ENCODE data around the gene ST3GAL5. TPM values are rescaled to one million over a fixed set of nuclear protein-coding genes. Genes with fewer than 3 reads are reported as not detected.
"Not testable (repeated sequence)": the region's sequence is repeated elsewhere in the genome, so short reads cannot be mapped to it uniquely, and the experiment has no call there.

Gene ST3GAL5
- total RNA-seq, result 18.2 TPM

DNA sequence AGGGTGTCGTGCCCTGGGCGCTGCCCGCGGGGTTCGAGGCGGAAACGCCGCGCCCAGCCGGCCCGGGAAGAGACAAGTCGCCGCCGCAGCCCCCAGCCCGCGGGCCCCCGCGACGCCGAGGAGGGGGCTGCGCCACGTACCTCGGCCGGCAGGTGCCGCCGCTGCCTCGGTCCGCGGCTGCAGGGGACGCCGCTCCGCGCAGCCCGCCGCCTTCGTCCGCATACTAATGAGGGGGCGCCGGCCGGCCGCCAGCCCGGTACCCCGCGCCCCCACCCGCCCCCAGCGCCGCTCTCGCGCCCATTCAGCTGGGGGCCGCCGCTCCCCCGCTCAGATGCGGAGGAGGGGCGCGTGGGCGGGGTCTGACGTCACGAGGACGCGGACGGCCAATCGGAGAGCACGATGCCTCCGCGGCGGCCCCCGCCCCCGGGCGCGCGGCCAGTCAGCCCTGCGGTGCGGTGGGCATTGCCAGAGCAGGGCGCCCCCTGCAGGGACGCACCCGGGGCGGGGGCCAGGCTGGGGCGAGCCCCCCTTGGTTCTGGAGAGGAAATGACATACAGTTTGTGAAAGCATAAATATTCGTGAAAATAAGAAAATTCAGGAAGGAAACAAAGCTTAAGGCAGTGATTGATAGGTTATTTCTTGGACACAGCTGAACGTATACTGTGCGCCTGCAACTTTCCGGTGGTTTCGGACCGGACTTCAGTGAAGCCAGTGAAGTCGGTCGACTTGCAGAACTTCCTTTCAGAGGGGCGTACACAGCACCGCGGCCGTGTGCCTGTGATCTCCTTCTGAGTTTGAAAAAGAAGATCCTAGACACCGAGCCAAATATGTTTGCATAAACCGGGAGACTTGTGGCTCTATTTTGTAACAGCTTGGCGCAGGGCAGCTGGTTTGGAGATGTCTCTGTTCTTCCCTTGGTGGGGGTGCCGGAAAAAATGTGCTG lies at the start of gene ST3GAL5:
Gene ST3GAL5, minus strand, starts transcription at position 307 of the 943 bp plus-strand sequence. Its CDS starts 85 bp downstream, at position 222.
- DNase-seq, result peak; percentile 95

DNA sequence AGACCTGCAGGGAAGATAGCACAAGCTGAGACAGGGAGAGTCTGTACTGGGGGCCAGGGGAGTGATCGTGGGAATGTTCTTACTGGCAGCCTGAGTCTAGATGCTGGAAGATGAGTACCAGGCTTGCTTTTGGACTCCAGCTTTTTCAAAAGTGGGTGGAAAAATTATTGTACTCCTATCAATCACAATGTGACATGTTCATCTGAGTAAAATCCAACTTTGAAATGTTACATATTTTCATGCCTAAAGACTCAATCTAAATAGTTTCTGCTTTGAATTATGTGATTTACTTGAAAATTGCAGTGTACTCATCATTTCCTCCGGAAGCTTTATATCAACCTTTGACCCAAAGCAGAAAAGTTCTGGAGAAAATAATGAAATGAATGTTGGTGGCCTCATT lies 49.7 kb upstream of the ST3GAL5 start:
- DNase-seq, result no peak

DNA sequence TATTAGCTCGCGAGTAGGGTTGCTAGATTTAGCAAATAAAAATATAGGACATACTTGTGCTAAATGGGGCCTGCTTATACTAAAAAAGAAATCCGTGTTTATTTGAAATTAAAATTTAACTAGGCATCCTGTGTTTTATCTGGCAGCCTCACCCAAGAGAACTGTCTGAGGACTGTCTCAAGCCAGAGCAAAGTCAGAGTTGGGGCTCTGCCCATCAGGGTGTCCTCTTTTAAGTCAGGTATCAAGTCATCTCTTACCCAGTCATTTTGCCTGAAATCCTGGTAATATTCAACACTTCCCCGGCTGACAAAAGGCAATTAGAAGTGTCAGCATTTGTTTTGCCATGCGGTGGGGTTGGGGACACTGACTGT lies 48.3 kb upstream of the ST3GAL5 start:
- DNase-seq, result no peak

DNA sequence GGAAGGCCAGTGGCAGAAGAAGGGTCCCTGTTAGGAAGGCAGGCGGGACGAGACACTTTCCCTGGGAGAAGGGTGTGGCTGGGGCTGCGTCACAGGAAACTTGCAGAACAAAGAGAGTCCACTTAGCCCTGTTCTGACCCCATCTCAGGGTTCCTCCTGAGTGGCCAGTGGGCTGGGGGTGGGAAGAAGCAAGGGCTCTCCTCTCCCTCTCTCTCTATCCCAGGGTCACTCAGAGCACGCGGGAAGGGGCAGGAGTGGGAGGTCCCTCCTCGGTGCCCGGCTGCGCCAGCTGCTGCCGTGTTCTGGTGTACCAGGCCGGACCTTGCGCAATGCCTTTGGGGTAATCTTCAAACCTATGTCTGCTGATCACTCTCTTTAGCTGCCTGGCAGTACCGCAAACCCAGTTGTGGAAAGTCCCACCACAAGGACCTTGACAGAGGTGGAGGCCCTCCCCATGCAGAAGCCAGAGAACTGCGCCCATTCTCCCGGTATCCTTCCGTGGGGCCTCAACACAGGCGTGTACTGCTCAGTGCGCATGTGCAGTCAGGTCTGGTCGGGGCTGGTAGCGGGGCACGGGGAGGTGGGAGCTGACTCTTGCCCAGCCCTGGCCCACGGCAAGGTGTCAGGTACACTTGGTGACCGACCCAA lies 47.8 kb upstream of the ST3GAL5 start:
- no peak for DNase-seq

DNA sequence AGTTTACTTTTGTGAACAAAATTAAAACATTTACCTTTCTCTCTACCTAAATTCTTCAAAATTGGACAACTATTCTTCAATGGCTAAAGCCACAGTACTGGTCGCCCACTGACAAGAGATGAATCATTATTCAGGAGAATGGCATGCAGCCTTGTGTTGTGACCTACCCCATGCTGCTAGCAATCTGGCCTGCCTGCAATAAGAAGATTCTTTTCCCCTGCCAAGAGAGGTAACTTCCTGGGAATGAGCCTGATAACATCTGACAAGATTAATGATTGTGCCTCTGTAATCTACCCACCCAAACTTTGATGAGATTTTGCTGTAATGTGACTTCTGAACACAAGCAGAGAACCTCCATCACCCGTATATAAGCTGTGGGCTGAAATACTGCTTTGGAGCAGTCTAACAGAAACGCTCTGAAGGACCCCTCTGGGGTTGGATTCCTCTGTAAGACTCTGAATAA lies 47.0 kb upstream of the ST3GAL5 start:
- no peak for DNase-seq

DNA sequence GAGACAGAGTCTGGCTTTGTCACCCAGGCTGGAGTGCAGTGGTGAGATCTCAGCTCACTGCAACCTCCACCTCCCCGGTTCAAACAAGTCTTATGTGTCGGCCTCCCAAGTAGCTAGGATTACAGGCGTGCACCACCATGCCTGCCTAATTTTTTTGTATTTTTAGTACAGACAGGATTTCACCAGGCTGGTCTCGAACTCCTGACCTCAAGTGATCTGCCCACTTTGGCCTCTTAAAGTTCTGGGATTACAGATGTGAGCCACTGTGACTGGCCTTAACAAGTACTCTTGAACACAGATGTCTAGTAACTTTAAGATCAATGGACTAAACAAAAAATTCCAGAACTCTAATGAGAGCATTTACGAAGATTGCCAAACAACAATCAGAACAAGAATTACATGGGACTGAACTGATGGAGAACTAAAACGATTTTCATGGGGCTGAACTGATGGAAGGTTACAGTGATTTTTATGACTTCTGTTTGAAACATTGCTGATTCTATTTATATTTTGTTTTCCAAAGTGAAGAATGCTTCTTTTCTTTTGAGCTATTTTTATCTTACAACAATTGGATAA lies 46.5 kb upstream of the ST3GAL5 start:
- DNase-seq, result no peak

DNA sequence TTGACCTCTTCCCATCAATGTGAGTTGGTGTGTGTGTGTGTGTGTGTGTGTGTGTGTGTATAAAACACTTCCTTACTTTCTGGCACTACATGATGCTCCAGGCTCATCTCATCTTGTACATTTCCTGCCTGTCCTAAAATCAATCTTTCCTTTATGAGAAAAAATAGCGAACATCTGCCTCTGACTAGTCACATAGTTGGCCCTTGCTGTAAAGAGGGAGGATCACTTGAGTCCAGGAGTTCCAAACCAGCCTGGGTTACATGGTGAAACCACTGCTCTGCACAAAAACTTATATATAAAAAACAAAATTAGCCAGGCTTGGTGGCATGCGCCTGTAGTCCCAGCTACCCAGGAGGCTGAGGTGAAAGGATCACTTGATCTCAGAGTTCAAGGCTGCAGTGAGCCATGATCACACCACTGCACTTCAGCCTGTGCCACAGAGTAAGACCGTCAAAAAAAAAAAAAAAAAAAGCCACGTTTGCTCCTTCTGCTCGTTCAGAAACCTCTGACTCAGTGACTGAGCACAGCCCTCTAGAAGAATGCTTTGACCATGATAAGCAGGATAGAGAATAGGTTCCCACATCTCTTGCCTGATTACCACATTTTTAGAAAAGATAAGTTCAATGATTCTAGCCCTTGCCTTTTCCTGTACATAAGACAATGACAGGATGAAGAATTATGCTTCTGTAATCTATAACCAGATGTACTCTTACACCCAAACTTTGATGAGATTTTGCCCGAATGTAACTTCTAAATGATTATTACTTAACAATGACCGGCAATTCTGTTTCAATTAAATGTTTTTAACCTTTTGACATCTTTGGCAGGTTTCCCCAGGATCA lies 45.2 kb upstream of the ST3GAL5 start:
- DNase-seq, result no peak

DNA sequence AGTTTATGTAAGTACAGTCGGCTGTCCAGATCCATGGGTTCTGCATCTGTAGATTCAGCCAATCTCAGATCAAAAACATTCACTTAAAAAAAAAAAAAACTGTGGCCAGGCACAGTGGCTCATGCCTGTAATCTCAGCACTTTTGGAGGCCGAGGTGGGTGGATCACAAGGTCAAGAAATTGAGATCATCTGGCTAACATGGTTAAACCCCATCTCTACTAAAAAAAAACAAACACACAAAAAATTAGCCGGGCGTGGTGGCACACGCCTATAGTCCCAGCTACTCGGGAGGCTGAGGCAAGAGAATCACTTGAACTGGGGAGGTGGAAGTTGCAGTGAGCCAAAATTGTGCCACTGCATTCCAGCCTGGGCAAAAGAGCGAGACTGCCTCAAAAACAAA lies 42.4 kb upstream of the ST3GAL5 start:
- not testable (repeated sequence) for DNase-seq

DNA sequence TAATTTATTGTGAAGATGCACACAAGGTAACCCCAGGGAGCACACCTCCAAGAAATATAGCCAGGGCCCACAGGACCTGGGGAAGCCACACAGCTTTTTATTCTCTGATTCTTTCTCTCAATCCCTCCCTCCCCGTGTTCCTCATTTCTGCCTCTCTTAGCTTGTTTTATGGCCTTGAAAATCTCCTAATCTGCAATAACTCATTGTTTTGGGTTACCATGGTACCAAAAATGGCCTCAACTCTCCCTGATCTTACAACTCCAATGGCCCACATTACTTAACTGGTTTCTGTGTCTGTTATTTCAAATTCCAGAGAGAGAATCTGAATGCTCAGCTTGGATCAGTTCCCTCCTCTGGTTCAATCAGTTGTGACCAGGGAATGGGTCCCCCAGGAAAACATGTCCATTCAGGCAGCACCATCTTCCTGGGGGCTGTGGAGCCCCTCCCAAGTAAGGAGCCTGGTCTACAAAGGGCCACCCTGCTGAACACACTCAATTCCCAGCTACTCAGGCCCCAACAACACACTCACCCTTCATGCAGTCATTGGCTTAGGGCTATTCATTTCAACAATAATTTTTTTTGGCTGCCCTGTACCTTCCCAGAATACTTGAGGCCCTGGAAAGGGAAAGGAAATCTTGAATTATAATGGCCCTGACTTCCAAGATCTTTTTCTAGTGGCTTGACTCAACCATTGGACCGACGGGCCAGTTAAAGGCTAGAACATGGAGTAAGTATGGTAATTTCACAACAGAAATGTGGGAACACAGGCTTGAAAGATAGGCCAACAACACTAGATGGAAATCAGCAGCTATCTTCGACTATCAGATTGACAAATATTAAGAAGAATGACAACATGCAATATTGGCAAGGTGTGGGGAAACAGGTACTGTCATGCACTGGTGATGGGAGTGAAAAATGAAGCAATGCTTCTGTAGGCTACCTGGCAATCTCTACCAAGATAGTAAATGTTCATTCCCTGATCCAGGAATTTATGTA lies 41.6 kb upstream of the ST3GAL5 start:
- no peak for DNase-seq

DNA sequence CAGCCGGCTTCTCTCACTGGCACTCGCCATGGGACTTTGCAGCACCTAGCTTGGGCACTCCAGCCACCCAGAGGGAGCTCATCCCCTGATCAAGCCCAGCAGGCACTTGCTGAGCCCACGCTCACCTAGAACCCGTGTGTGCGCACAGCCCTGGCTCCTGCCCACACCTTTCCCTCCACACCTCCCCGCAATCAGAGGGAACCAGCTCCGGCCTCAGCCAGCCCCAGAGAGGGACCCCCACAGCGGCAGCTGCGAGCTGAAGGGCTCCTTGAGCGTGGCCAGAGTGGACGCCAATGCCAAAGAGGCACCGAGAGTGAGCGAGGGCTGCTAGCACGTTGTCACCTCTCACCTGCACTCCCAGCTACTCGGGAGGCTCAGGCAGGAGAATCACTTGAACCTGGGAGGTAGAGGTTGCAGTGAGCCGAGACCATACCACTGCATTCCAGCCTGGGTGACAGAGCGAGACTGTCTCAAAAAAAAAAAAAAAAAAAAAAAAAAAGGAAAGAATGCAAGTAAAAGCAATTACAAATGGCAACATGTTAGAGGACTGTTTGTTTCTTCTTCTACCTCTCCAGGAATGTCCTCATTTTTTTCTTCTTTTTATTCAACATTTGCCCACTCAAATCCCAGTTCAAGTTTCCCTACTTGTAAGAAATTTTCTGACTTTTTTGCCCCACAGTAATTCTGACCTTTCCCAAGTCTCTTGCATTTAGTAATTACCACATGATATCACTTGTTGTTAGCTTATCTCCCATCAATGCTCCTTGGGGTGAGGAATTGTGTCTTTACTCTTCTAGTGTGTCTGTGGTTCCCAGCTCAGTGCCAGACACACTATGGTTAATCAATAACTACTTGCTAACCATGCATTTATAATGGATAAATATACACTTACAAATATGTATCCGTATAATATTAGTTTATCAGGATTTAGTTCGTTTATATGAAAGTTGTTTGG lies 40.6 kb upstream of the ST3GAL5 start:
- no peak for DNase-seq

DNA sequence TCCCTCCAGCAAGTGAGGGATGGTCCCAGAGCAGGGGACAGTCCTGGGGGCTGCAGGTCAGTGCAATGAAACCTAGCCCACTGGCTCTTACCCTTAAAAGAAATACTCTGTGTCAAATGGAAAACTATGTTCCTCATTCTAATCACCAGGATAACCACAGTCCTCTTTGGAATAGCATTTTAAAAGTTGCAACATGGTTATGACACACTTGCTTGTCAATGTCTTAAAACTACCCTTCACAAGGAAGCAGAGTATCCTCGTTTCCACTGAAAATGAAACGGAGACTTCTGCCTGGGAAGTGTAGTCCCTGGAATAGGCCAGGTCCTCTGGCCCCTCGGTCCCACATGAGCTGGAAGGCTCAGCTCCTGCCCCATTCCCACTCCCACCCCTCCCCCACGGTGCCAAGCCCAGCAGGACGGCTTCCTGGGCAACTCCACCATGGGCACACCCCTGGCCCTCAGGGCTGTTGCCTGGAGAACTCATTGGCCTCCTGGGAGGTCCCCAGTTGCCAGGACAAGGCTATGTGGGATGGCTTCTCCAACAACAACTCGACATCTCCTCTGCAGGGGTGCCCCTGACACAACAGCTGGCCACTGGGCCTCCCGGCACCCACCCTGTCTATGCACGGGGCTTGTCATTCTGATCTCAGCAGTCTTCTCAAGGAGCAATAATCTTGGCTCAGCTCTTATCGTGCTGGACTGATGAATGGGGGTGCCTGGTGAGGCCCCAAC lies 38.3 kb upstream of the ST3GAL5 start:
- no peak for DNase-seq

DNA sequence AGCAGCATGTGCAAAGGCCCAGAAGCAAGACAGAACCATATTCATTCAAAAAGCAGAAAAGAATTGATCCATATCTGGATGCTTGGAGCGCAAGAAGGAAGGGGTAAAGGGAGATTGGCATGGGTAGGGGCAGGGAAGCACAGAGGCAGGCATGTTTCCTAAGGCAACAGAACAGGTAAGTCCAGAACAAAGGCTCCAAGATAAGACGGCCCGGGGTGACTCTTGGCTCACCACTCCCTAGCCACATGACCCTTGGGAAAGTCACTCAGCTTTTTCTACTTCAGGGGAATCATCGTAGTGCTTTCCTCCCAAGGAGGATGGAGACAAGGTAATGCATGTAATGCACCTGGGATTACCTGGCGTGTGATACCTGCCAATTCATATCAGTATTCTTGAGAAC lies 37.7 kb upstream of the ST3GAL5 start:
- DNase-seq, result no peak

DNA sequence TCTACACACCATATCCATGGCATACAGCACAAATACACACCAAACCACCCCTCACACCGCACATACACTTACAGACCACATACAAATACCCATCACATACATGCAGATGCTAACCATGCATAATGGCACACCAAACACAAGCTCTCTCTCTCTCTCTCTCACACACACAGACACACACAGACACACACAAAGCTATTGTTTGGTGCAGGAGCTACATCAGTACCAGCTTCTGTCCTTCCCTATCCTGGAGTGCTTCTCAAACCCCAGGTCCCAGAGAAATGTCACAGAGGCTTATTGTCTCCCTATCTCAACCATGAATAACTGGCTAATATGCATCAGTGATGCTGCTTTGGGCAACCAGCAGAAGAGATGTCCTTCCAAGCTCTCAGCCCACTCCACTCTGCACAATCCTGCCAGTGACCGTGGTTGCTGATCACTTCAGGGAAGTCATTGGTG lies 36.5 kb upstream of the ST3GAL5 start:
- DNase-seq, result no peak

DNA sequence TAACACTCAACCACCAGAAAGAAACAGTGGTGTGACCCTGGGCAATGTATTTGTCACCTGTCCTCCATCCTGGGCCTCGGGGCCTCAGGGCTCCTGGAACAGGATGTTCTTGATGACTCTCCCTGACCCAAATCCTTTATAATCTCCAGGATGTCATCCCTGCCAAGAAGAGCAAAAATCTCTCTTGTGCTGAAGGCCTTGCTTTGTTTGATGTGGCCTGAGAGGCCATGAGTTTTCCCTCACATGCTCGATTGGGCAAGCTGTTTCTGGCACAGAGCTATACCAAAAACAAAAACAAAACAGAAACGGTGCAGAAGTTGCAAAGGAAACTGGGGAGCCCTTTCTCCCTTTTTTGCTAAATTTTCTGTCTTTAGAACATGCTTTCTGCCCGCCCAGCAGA lies 35.7 kb upstream of the ST3GAL5 start:
- DNase-seq, result peak; percentile 35

DNA sequence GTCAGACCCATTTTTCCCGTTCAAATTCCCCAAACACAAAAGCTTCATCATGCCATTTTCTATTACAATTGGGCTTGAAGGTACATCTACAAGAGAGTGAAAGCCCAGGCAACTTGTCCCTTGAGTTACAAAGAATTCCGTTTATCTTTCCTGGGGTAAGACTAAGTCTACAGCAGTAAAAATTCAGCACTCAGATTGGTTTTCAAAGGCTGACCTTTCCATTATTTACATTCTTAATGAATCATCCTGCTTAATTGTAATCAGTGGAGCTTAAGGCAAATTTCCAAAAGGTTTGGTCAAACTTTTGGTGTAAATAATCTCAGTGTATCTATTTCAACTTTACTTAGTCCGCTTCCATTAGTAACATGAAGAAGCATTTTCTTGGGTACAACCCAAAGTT lies 33.4 kb upstream of the ST3GAL5 start:
- no peak for DNase-seq

DNA sequence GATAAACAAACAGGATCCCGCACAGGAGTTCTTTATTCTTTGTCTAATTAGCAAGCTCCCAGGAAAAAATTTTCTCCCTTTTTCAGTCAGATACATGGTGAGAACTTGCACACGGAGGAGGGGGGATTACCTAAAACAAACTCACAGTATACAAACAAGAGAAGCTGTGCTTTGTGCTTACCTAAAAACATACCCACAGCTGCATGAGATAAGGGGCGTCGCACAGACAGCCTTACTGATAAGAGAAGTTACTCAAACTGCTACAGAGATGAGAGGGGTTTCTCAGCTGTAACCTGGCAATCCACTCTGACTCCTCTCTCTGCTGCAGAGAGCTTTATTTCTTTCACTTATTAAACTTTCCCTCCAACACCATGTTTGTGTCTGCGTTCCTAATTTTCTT lies 32.9 kb upstream of the ST3GAL5 start:
- no peak for DNase-seq

DNA sequence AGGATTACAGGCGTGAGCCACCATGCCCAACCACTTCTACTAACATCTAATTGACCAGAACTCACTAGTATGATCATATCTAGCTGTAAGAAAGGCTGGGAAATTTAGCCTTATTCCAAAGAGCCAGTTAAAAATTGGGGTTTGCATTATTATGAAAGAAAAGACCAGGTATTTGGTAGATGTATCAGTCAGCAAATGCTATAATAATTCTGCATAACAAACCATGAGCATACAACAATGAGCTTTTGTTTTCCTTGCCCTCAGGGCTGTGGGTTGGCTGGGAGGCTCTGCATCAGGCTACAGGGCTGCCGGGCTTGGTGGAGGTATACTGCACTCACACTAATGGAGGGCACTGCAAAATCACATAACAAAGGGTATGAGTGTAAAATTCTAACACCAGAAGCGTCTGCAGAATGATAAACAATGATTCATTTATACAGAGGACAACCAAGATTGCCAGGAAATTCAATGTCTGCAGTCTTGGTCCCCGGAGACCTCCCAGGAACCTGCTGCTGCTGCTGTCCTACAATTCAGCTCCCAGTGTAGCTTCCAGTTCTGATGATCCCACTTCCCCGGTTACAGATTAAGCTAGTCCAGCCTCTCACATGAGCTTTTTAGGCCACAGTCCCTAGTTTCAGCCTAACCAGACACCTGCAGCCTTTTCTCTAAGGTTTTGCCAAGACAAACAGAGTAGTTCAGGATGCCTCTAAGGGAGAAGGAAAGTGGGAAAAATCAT lies 32.2 kb upstream of the ST3GAL5 start:
- DNase-seq, result peak; percentile 40

All from tongue (tissue), 2 donors.